Measurements from ENCODE around the gene TBC1D10A.

Gene TBC1D10A

DNA sequence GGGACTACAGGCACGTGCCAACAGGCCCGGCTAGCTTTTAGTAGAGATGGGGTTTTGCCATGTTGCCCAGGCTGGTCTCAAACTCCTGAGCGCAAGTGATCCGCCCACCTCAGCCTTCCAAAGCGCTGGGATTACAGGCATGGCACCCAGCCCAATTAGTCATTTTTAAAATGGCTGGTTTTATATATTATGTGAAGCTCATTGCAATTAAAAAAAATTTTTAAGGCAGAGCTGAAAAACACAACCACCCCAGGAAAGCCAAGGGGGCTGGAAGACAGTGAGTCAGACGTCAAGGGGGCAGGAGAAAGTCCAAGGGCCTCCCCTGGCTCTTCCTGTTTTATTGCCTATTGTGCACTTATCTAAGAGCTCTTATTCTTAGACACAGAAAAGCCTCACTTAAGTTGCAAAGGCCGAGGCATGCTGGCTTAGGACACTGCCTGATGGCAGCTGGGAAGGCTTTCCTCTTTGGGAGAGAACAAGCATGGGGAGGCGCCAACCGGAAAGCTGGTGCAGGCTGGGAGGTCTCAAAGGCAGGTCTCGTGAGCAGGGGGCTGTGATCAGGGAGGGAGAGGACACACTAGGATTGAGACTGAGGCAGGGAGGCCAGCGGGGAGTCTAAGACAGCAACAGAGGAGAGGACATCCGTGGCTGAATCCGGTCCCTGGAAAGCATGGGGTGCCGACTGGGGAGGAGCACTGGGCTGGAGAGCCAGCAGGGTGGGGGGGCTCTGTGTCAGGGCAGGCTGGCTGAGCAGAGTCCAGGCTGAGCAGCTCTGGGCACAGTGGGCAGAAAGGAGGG lies 49.0 kb downstream of the TBC1D10A start:
- no peaks in the 10 kb centered on the region for H3K9me3 ChIP-seq (ENCODE audit: insufficient read depth, low read depth, low read length)
- no peaks in the 10 kb centered on the region for H3K36me3 ChIP-seq (ENCODE audit: insufficient read depth, low read depth, low read length)
- no peak overlapping the region for H3K4me3 ChIP-seq (ENCODE audit: low read length)
- no peak overlapping the region for H3K9ac ChIP-seq (ENCODE audit: low read depth, low read length)
- no peaks in the 10 kb centered on the region for H3K27me3 ChIP-seq (ENCODE audit: insufficient read depth, low read length)
- no peak overlapping the region for H3K27ac ChIP-seq (ENCODE audit: low read length)
- H3K4me1 ChIP-seq (ENCODE audit: insufficient read depth, low read length), result no peaks in the 10 kb centered on the region; the same call in 1 of the 2 replicates

DNA sequence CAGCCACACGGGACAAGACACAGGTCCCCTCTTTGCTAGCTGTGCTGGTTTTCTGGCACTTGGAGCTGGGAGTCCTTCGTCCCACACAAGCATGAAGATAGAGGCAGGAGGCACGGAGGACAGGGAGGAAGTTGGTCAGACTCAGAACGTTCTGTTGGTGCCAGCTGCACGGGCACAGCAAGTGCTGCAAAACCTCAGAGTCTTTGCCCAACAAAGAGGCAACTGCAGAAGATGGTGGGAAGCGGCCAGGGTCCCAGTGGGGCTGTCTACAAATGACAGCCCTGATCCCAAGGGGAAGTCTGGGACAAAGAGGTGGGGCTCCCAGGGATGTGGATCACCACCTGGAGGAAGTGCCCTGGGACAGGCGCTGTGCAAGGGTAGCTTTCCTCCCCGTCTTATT lies 50.7 kb downstream of the TBC1D10A start:
- Histone ChIP-seq H3K36me3 (ENCODE audit: insufficient read depth, low read depth, low read length) (no peaks in the 10 kb centered on the region), H3K9me3 (ENCODE audit: insufficient read depth, low read depth, low read length) (no peaks in the 10 kb centered on the region), H3K27me3 (ENCODE audit: insufficient read depth, low read length) (no peaks in the 10 kb centered on the region), H3K4me1 (ENCODE audit: insufficient read depth, low read length) (no peaks in the 10 kb centered on the region; the same call in 1 of the 2 replicates), H3K9ac (ENCODE audit: low read depth, low read length) (no peak overlapping the region), H3K27ac (ENCODE audit: low read length) (no peak overlapping the region), H3K4me3 (ENCODE audit: low read length) (no peak overlapping the region)

DNA sequence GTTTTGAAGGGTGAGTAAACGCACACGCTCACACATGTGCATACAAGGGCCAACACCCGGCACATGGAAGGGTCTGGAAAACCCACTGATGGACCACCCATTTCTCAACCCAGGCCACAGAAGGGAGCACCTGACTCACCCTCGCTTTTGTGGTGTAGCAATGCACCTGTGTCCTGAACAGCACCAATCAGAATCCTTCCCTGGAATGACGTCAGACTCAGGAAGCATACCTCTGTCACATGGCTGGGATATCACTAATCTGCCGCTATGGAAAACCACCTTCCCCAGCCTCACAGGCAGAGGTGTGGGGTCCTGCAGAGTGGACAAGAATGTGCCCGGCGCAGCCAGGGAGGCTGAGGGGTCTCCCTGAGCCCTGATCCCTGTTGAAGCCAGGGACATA lies 51.1 kb downstream of the TBC1D10A start:
- no peaks in the 10 kb centered on the region for H3K9me3 ChIP-seq (ENCODE audit: insufficient read depth, low read depth, low read length)
- no peaks in the 10 kb centered on the region for H3K27me3 ChIP-seq (ENCODE audit: insufficient read depth, low read length)
- no peaks in the 10 kb centered on the region for H3K36me3 ChIP-seq (ENCODE audit: insufficient read depth, low read depth, low read length)
- H3K4me1 ChIP-seq (ENCODE audit: insufficient read depth, low read length), result no peaks in the 10 kb centered on the region; the same call in 1 of the 2 replicates
- no peak overlapping the region for H3K27ac ChIP-seq (ENCODE audit: low read length)
- H3K9ac ChIP-seq (ENCODE audit: low read depth, low read length), result no peak overlapping the region
- H3K4me3 ChIP-seq (ENCODE audit: low read length), result no peak overlapping the region

DNA sequence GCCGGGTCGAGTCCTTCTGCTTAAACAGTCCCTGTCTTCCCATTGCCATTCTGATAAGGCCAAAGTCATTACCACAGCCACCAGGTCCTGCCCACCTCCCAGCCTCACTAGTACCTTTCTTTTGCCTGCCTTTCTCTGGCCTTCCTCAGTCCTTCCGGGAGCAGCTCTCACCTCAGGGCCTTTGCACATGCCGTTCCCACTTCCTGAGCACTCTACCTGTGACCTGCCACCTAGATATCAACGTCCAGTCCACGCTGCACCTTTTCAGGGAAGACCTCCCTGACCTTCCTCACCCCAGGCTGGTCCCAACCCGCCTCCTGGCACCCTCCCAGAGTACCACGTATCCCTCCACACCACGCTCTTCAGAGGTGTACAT lies 52.3 kb downstream of the TBC1D10A start:
- H3K4me1 ChIP-seq (ENCODE audit: insufficient read depth, low read length), result no peaks in the 10 kb centered on the region; the same call in 1 of the 2 replicates
- no peaks in the 10 kb centered on the region for H3K36me3 ChIP-seq (ENCODE audit: insufficient read depth, low read depth, low read length)
- no peak overlapping the region for H3K4me3 ChIP-seq (ENCODE audit: low read length)
- no peaks in the 10 kb centered on the region for H3K9me3 ChIP-seq (ENCODE audit: insufficient read depth, low read depth, low read length)
- H3K27ac ChIP-seq (ENCODE audit: low read length), result no peak overlapping the region
- H3K27me3 ChIP-seq (ENCODE audit: insufficient read depth, low read length), result no peaks in the 10 kb centered on the region
- H3K9ac ChIP-seq (ENCODE audit: low read depth, low read length), result no peak overlapping the region

- Histone ChIP-seq H3K27ac (ENCODE audit: low read length) (no peak overlapping the region), H3K4me3 (ENCODE audit: low read length) (no peak overlapping the region), H3K9ac (ENCODE audit: low read depth, low read length) (no peak overlapping the region), H3K4me1 (ENCODE audit: insufficient read depth, low read length) (no peaks in the 10 kb centered on the region; the same call in 1 of the 2 replicates), H3K9me3 (ENCODE audit: insufficient read depth, low read depth, low read length) (no peaks in the 10 kb centered on the region), H3K36me3 (ENCODE audit: insufficient read depth, low read depth, low read length) (no peaks in the 10 kb centered on the region), H3K27me3 (ENCODE audit: insufficient read depth, low read length) (no peaks in the 10 kb centered on the region)
These were observed 52.9 kb downstream of the TBC1D10A start for GRCh38 chr22:30273711-30274436.

GRCh38 chr22:30272781-30273601 lies 53.8 kb downstream of the TBC1D10A start:
- no peak overlapping the region for H3K4me3 ChIP-seq (ENCODE audit: low read length)
- no peak overlapping the region for H3K9ac ChIP-seq (ENCODE audit: low read depth, low read length)
- H3K4me1 ChIP-seq (ENCODE audit: insufficient read depth, low read length), result no peaks in the 10 kb centered on the region; the same call in 1 of the 2 replicates
- H3K9me3 ChIP-seq (ENCODE audit: insufficient read depth, low read depth, low read length), result no peaks in the 10 kb centered on the region
- H3K36me3 ChIP-seq (ENCODE audit: insufficient read depth, low read depth, low read length), result no peaks in the 10 kb centered on the region
- H3K27ac ChIP-seq (ENCODE audit: low read length), result no peak overlapping the region
- no peaks in the 10 kb centered on the region for H3K27me3 ChIP-seq (ENCODE audit: insufficient read depth, low read length)

DNA sequence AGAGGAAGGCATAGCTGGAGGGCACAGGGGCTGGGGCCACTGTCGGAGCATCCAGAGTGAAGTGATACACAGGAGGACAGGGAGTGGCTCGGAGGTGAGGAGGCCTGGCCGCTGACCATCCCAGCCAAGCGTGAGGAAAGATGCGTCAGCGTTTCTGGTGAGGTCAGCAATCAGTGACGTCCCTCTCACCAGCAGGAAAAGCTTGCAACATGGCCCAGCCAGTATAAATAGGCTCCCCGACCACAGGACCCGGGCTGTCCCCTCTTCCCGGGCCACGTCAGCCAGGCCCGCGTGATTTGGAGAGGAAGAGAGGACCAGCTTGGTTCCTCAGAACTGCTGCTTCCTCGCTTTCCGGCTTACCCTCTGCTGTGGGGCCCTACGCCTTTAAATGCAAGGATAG lies 55.9 kb downstream of the TBC1D10A start:
- H3K4me3 ChIP-seq (ENCODE audit: low read length), result no peak overlapping the region
- no peaks in the 10 kb centered on the region for H3K9me3 ChIP-seq (ENCODE audit: insufficient read depth, low read depth, low read length)
- no peaks in the 10 kb centered on the region for H3K36me3 ChIP-seq (ENCODE audit: insufficient read depth, low read depth, low read length)
- H3K27ac ChIP-seq (ENCODE audit: low read length), result no peak overlapping the region
- H3K9ac ChIP-seq (ENCODE audit: low read depth, low read length), result no peak overlapping the region
- no peaks in the 10 kb centered on the region for H3K27me3 ChIP-seq (ENCODE audit: insufficient read depth, low read length)
- H3K4me1 ChIP-seq (ENCODE audit: insufficient read depth, low read length), result no peaks in the 10 kb centered on the region

GRCh38 chr22:30268331-30268730 lies 58.4 kb downstream of the TBC1D10A start:
- H3K9ac ChIP-seq (ENCODE audit: low read depth, low read length), result no peak overlapping the region
- H3K9me3 ChIP-seq (ENCODE audit: insufficient read depth, low read depth, low read length), result no peaks in the 10 kb centered on the region
- H3K4me3 ChIP-seq (ENCODE audit: low read length), result no peak overlapping the region
- H3K27me3 ChIP-seq (ENCODE audit: insufficient read depth, low read length), result peaks cover 5% of the 10 kb centered on the region
- H3K27ac ChIP-seq (ENCODE audit: low read length), result no peak overlapping the region
- no peaks in the 10 kb centered on the region for H3K4me1 ChIP-seq (ENCODE audit: insufficient read depth, low read length)
- H3K36me3 ChIP-seq (ENCODE audit: insufficient read depth, low read depth, low read length), result no peaks in the 10 kb centered on the region

DNA sequence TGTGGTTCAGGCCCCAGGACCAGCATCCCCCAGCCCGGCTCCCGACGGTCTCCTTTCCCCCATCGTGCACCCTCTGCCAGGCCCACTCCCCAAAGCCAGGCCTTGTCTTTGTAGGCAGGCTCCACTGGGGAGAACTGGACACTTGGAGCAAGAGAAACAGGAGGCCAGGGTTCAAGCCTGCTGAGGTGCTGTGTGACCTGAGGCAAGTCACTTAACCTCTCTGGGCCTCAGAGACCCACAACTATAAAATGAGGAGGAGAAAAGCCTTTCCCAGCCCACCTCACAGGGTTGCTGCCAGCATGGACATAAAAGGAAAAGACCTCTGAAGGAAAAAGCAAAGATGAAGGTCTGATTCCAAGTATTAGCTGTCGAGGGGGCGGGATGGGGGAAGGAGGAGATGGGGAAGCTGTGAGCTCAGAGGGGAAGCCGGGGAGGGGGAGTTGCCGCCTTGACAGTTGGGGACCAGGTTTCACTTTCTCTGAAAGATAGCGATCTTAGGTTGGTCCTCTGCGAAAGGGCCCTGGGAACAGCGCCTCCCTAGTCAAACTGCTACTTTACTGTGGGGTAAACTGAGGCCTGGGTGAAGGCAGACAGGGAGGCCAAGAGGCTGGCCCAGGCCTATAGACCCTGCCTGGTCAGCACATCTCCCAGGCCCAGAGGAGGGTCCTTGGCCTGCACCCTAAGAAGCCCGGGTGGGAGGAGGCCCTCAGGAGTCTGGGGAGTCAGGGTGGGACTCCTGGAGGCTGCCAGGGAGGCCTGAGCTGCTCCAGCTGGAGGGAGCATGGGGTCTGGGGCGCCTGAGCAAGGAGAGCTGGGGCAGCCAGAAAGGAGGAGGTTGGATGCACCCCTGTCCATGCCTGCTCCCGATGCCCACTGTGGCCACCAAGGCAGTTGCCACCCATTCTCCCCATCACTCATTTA lies 59.1 kb downstream of the TBC1D10A start:
- Histone ChIP-seq H3K4me3 (ENCODE audit: low read length) (no peak overlapping the region), H3K9ac (ENCODE audit: low read depth, low read length) (no peak overlapping the region), H3K4me1 (ENCODE audit: insufficient read depth, low read length) (0 out of 2 replicates have a peak, but pooled peaks cover 3% of the 10 kb centered on the region), H3K27ac (ENCODE audit: low read length) (no peak overlapping the region), H3K36me3 (ENCODE audit: insufficient read depth, low read depth, low read length) (no peaks in the 10 kb centered on the region), H3K9me3 (ENCODE audit: insufficient read depth, low read depth, low read length) (no peaks in the 10 kb centered on the region), H3K27me3 (ENCODE audit: insufficient read depth, low read length) (peaks cover 9% of the 10 kb centered on the region)

GRCh38 chr22:30266445-30267381 lies 60.0 kb downstream of the TBC1D10A start, which contains the start of gene OSM:
Gene OSM, minus strand, starts transcription at chr22:30266851. Its CDS starts 52 bp downstream, at chr22:30266799.
- no peak within 1 kb of the TSS for H3K27ac ChIP-seq (ENCODE audit: low read length)
- no peak within 1 kb of the TSS for H3K4me3 ChIP-seq (ENCODE audit: low read length)
- peaks cover 9% of the 10 kb centered on the region for H3K27me3 ChIP-seq (ENCODE audit: insufficient read depth, low read length)
- H3K9ac ChIP-seq (ENCODE audit: low read depth, low read length), result no peak within 1 kb of the TSS
- 0 out of 2 replicates have a peak, but pooled peaks cover 3% of the 10 kb centered on the region for H3K4me1 ChIP-seq (ENCODE audit: insufficient read depth, low read length)
- H3K36me3 ChIP-seq (ENCODE audit: insufficient read depth, low read depth, low read length), result no peaks in the 10 kb centered on the region
- no peaks in the 10 kb centered on the region for H3K9me3 ChIP-seq (ENCODE audit: insufficient read depth, low read depth, low read length)
